Karpas-422 (cell line): ENCODE data around the gene TMEM61. TPM values are rescaled to one million over a fixed set of nuclear protein-coding genes. Genes with fewer than 3 reads are reported as not detected.

Experiments
- total RNA-seq: library from RNA; depleted of rRNA; stranded (reverse); fragments of >200 nt; shearing (Covaris generic); gene quantifications from 2 replicates; pipeline ENCODE4 v1.2.3, GENCODE V29; 2014; ENCODE audit warnings: low replicate concordance; rRNA removed

TMEM61 gene
- total RNA-seq, 1 experiment from 2014 or later = not detected

Other genes starting within 250 kb of the TMEM61 start
- 8.2 and 9.0 TPM in 2 replicates for gene PARS2, start 216.1 kb upstream of the TMEM61 start, total RNA-seq
- gene TTC22, start 179.3 kb upstream of the TMEM61 start, total RNA-seq = not detected in 2 replicates
- 115 and 122 TPM in 2 replicates for gene DHCR24, start 93.4 kb upstream of the TMEM61 start, total RNA-seq
- not detected in 2 replicates for gene BSND, start 18.3 kb downstream of the TMEM61 start, total RNA-seq
- not detected in 2 replicates for gene PCSK9, start 58.9 kb downstream of the TMEM61 start, total RNA-seq
- gene USP24, start 234.7 kb downstream of the TMEM61 start, total RNA-seq = 53.9 and 89.8 TPM in 2 replicates